GM23338 (cell line): ENCODE measurements around the gene FOXL2. TPM values are rescaled to one million over a fixed set of nuclear protein-coding genes. Genes with fewer than 3 reads are reported as not detected.

Source experiments
- ATAC-seq: fragments of 200-7000 bp; cut with Tn5 transposase; 3 replicates; pipeline ENCODE4 v1.9.1; 2020
- DNase-seq: peaks from one replicate; pipeline ENCODE4 v3.0.0-alpha.2; 2015; ENCODE audit warnings: low spot score
- H2AFZ ChIP-seq: fragments of 200-600 bp; sonication (generic); 2 replicates; pipeline ENCODE4 v1.8.0; 2016; ENCODE audit warnings: antibody characterized with exemption, mild to moderate bottlenecking, moderate library complexity
- H3F3A ChIP-seq: fragments of 200-600 bp; sonication (generic); replicated peaks from 2 replicates; pipeline ENCODE4 v1.8.0; 2017; ENCODE audit warnings: antibody characterized with exemption, mixed run types, low read depth
- H3K27ac ChIP-seq: fragments of 200-600 bp; sonication (generic); 2 replicates; pipeline ENCODE4 v1.6.1; 2016; ENCODE audit warnings: low read depth
- H3K27me3 ChIP-seq: fragments of 200-600 bp; sonication (generic); 2 replicates; pipeline ENCODE4 v1.8.0; 2016; ENCODE audit warnings: mild to moderate bottlenecking, mixed run types, moderate library complexity; ENCODE audit not compliant: insufficient read depth
- H3K36me3 ChIP-seq: fragments of 200-600 bp; sonication (generic); 2 replicates; pipeline ENCODE4 v1.8.0; 2016; ENCODE audit warnings: mild to moderate bottlenecking; ENCODE audit not compliant: insufficient read depth
- H3K4me1 ChIP-seq: fragments of 200-600 bp; sonication (generic); 2 replicates; pipeline ENCODE4 v1.8.0; 2016; ENCODE audit warnings: mild to moderate bottlenecking, moderate library complexity; ENCODE audit not compliant: insufficient read depth
- H3K4me2 ChIP-seq: fragments of 200-600 bp; sonication (generic); 2 replicates; pipeline ENCODE4 v1.7.1; 2017; ENCODE audit warnings: mixed run types
- H3K4me3 ChIP-seq: fragments of 200-600 bp; sonication (generic); 2 replicates; pipeline ENCODE4 v1.6.1; 2016; ENCODE audit warnings: mixed run types
- H3K79me2 ChIP-seq: fragments of 200-600 bp; sonication (generic); replicated peaks from 2 replicates; pipeline ENCODE4 v1.8.0; 2017; ENCODE audit warnings: mild to moderate bottlenecking; ENCODE audit not compliant: insufficient read depth
- H3K9me2 ChIP-seq: fragments of 200-600 bp; sonication (generic); 2 replicates; pipeline ENCODE4 v1.8.0; 2017; ENCODE audit not compliant: insufficient read depth
- H4K20me1 ChIP-seq: fragments of 200-600 bp; sonication (generic); replicated peaks from 2 replicates; pipeline ENCODE4 v1.8.0; 2017; ENCODE audit warnings: mild to moderate bottlenecking; ENCODE audit not compliant: insufficient read depth
- H3K27ac Mint-ChIP-seq: 2 replicates; pipeline ENCODE4 v1.8.0; 2020; ENCODE audit warnings: inconsistent platforms, mild to moderate bottlenecking, moderate library complexity, mixed read lengths
- H3K27me3 Mint-ChIP-seq: 3 replicates; pipeline ENCODE4 v1.8.0; 2022; ENCODE audit warnings: low read depth, mild to moderate bottlenecking, moderate library complexity, mixed read lengths, inconsistent platforms; ENCODE audit not compliant: insufficient read depth, poor library complexity
- H3K36me3 Mint-ChIP-seq: 3 replicates; pipeline ENCODE4 v1.8.0; 2021; ENCODE audit warnings: low read depth, mild to moderate bottlenecking, inconsistent platforms, moderate library complexity, mixed read lengths
- H3K4me1 Mint-ChIP-seq: 3 replicates; pipeline ENCODE4 v1.8.0; 2020; ENCODE audit warnings: mild to moderate bottlenecking, inconsistent platforms, mixed read lengths
- H3K4me3 Mint-ChIP-seq: 3 replicates; pipeline ENCODE4 v1.8.0; 2021; ENCODE audit warnings: moderate library complexity, mild to moderate bottlenecking, inconsistent platforms, mixed read lengths
- H3K9me3 Mint-ChIP-seq: 3 replicates; pipeline ENCODE4 v1.8.0; 2020; ENCODE audit warnings: moderate library complexity, mild to moderate bottlenecking, inconsistent platforms, mixed read lengths
- CREB1 ChIP-seq: fragments of 250-450 bp; sonication (Bioruptor Pico); IDR thresholded peaks from 2 replicates; pipeline ENCODE4 v1.5.0; 2020; ENCODE audit warnings: low read depth, mild to moderate bottlenecking, moderate library complexity
- EZH2 ChIP-seq: fragments of 200-600 bp; sonication (generic); IDR thresholded peaks from one replicate; pipeline ENCODE4 v1.8.0; 2017; ENCODE audit warnings: antibody characterized with exemption, mild to moderate bottlenecking, low read depth; ENCODE audit not compliant: unreplicated experiment
- JUNB ChIP-seq: IDR thresholded peaks from one replicate; pipeline ENCODE4 v1.6.1; 2016; ENCODE audit warnings: antibody characterized with exemption; ENCODE audit not compliant: unreplicated experiment
- ZNF331 ChIP-seq: fragments of 250-450 bp; sonication (Bioruptor Pico); IDR thresholded peaks from 2 replicates; pipeline ENCODE4 v1.5.0; 2020; ENCODE audit warnings: low read depth, mild to moderate bottlenecking, moderate library complexity
- polyA plus RNA-seq: library from polyadenylated mRNA; unstranded; fragments of >200 nt; fragmentation: Nextera tagmentation; extraction: Ambion mirVana; gene quantifications from 2 replicates; pipeline ENCODE4 v1.2.1, GENCODE V29; 2016
- total RNA-seq: library from RNA; depleted of rRNA; stranded (reverse); fragments of >200 nt; shearing (Covaris generic); gene quantifications from 2 replicates; pipeline ENCODE4 v1.2.3, GENCODE V29; 2014
- TF ChIP-seq, protein P1 (sequence below), 2 experiments: fragments of 200-600 bp in 1 of 2; sonication (generic) in 1 of 2; conservative IDR thresholded peaks; 2 replicates each; pipeline versions ENCODE4 v1.5.1 to v1.6.1; 2016 to 2017; ENCODE audit warnings: antibody characterized with exemption in 2 of 2, low read depth in 2 of 2, mild to moderate bottlenecking in 2 of 2, moderate library complexity in 1 of 2
- TF ChIP-seq, protein P2 (sequence below): IDR thresholded peaks from one replicate; pipeline ENCODE4 v1.6.1; 2018; ENCODE audit warnings: antibody characterized with exemption; ENCODE audit not compliant: unreplicated experiment

The FOXL2 gene
- total and polyA plus RNA-seq, 2 experiments from 2014 or later, result 0.89 to 3.5 TPM

DNA sequence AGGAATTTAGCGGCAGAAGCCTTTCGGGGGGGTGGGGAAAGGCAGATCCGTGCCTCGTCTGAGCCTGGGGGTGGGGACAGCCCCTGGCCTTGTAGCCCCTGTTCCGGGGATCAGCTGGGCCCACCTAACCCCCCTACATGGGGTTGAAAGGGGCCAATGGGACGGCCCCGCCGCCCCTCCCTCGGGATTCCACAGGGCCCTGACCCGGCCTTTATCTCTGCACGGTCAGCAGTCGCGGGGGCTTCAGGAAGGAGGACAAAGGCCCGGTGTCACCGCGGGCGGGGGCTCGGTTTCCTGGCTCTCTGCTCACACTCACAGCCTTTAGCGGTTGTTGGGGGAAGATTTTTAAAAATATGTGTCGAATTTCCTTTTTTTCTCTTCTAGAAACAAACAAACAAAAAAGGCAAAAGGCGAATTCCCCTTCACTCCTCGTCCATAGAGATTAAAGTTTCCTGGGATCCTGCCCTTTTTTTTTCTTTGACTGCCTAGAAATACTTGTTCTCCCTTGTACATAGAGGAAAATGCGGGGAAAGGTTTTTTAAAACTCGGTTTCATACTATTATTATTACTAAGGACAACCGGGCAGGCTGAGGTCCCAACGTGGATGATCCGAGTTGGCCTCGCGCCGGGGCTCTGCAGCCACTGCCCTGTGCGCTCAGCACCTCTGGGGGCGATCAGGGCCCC is 7.9 kb downstream of the FOXL2 start:
- H3K36me3 Mint-ChIP-seq, result no peaks in the 10 kb centered on the region

More for the DNA sequence above, 7.9 kb downstream of the FOXL2 start:
- peak overlapping the region; percentile 69 for H3K4me3 Mint-ChIP-seq
- no peak overlapping the region for H3K27ac ChIP-seq
- peaks cover 58% of the 10 kb centered on the region for H3K4me1 Mint-ChIP-seq
- peaks cover 62% of the 10 kb centered on the region for H3K4me1 ChIP-seq
- peak overlapping the region; percentile 65 for H3K4me3 ChIP-seq
- peak; percentile 51 for DNase-seq
- peak; percentile 0; the same call in 2 of the 3 replicates for ATAC-seq
- TF ChIP-seq, protein P1, sequence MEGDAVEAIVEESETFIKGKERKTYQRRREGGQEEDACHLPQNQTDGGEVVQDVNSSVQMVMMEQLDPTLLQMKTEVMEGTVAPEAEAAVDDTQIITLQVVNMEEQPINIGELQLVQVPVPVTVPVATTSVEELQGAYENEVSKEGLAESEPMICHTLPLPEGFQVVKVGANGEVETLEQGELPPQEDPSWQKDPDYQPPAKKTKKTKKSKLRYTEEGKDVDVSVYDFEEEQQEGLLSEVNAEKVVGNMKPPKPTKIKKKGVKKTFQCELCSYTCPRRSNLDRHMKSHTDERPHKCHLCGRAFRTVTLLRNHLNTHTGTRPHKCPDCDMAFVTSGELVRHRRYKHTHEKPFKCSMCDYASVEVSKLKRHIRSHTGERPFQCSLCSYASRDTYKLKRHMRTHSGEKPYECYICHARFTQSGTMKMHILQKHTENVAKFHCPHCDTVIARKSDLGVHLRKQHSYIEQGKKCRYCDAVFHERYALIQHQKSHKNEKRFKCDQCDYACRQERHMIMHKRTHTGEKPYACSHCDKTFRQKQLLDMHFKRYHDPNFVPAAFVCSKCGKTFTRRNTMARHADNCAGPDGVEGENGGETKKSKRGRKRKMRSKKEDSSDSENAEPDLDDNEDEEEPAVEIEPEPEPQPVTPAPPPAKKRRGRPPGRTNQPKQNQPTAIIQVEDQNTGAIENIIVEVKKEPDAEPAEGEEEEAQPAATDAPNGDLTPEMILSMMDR (conservative IDR thresholded peaks at IDR 0.05; ENCODE audit: low read depth in 2 of 2), result no peak
- TF ChIP-seq CREB1 (CRISPR knock-in tag), result no peak
- TF ChIP-seq, protein P2, sequence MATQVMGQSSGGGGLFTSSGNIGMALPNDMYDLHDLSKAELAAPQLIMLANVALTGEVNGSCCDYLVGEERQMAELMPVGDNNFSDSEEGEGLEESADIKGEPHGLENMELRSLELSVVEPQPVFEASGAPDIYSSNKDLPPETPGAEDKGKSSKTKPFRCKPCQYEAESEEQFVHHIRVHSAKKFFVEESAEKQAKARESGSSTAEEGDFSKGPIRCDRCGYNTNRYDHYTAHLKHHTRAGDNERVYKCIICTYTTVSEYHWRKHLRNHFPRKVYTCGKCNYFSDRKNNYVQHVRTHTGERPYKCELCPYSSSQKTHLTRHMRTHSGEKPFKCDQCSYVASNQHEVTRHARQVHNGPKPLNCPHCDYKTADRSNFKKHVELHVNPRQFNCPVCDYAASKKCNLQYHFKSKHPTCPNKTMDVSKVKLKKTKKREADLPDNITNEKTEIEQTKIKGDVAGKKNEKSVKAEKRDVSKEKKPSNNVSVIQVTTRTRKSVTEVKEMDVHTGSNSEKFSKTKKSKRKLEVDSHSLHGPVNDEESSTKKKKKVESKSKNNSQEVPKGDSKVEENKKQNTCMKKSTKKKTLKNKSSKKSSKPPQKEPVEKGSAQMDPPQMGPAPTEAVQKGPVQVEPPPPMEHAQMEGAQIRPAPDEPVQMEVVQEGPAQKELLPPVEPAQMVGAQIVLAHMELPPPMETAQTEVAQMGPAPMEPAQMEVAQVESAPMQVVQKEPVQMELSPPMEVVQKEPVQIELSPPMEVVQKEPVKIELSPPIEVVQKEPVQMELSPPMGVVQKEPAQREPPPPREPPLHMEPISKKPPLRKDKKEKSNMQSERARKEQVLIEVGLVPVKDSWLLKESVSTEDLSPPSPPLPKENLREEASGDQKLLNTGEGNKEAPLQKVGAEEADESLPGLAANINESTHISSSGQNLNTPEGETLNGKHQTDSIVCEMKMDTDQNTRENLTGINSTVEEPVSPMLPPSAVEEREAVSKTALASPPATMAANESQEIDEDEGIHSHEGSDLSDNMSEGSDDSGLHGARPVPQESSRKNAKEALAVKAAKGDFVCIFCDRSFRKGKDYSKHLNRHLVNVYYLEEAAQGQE, result no peak
- TF ChIP-seq JUNB, result no peak
- peak; percentile 79 for TF ChIP-seq EZH2
- TF ChIP-seq ZNF331 (CRISPR knock-in tag), result no peak
- peaks cover 33% of the 10 kb centered on the region for H3F3A ChIP-seq
- H3K36me3 ChIP-seq, result no peaks in the 10 kb centered on the region
- peaks cover 100% of the 10 kb centered on the region for H3K27me3 ChIP-seq
- peaks cover 21% of the 10 kb centered on the region for H4K20me1 ChIP-seq
- no peaks in the 10 kb centered on the region for H3K79me2 ChIP-seq
- H3K4me2 ChIP-seq, result peak overlapping the region; percentile 92
- H3K27me3 Mint-ChIP-seq, result peaks cover 97% of the 10 kb centered on the region
- H2AFZ ChIP-seq, result peak overlapping the region; percentile 92
- H3K9me3 Mint-ChIP-seq, result peaks cover 3% of the 10 kb centered on the region; the same call in 2 of the 3 replicates
- no peaks in the 10 kb centered on the region for H3K9me2 ChIP-seq
- no peak overlapping the region for H3K27ac Mint-ChIP-seq
